Skeletal muscle cell (primary cell): ENCODE results near the gene INTS4.

Source experiments
- DNase-seq: peaks from one replicate; pipeline ENCODE4 v3.0.0-alpha.2; 2010; ENCODE audit warnings: low read depth
- H3K4me3 ChIP-seq: 2 replicates; pipeline ENCODE4 v1.5.1; 2011; ENCODE audit warnings: low read depth, mild to moderate bottlenecking, control low read depth, low read length, moderate library complexity

The INTS4 gene

DNA sequence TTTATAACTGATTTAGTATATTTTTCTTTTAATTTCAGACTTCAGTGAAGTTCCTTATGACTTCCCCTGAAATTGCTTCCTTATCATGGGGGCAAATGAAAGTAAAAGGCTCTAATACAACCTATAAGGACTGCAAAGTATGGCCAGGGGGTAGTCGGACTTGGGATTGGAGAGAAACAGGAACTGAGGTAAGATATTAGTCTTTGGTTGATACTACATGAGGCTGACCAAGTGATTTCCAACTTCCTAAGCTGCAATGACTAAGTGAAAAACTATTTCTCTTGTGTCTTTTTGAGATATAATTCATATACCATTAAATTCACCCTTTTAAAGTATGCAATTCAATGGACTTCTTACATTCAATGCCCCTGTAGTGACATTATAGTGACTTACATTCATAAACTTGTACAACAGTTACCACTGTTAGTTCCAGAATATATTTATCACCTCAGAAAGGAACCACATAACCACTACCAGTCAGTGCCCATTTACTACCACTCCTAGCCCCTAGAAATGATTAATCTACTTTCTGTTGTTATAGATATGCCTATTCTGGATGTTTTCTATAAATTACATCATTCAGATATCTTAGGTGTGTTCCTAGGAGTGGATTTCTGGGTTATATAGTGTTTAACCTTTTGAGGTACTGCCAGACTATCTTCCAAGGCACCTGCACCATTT lies 151.9 kb downstream of the INTS4 start:
- no peak overlapping the region for H3K4me3 ChIP-seq
- no peak for DNase-seq

DNA sequence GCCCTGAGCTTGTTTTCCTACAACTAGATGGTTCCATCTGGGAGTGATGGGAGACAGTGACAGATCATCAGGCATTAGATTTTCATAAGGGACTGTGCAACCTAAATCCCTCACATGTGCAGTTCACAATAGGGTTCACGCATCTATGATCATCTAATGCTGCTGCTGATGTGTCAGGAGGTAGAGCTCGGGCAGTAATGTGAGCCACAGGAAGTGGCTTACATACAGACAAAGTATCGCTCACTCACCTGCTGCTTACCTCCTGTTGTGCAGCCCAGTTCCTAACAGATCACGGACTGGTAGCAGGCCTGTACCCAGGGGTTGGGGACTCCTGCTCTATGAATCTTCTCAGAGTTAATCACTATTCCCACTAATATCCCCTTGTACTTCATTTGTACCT lies 161.2 kb downstream of the INTS4 start:
- no peak for DNase-seq
- H3K4me3 ChIP-seq = no peak overlapping the region

DNA sequence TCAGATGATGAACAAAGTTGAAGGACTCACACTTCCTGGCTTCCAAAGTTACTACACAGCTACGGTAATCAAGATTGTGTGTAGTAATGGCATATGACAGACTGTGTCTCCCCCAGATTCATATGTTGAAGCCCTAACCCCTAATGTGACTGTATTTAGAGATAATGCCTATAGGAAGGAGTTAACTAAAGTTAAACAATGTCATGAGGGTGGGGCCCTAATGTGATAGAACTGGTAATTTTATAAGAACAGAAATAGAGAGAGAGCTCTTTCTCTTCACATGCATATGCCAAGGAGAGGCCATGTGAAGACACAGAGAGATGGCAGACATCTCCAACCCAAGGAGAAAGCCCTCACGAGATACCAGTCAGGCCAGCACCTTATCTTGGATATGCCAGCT lies 165.5 kb downstream of the INTS4 start:
- H3K4me3 ChIP-seq = no peak overlapping the region

More for the DNA sequence above, 165.5 kb downstream of the INTS4 start:
- no peak for DNase-seq
